ENCODE data around the gene RPLP1. TPM values are rescaled to one million over a fixed set of nuclear protein-coding genes. Genes with fewer than 3 reads are reported as not detected.

RPLP1 gene
- total RNA-seq, 1 donor = 922 TPM

DNA sequence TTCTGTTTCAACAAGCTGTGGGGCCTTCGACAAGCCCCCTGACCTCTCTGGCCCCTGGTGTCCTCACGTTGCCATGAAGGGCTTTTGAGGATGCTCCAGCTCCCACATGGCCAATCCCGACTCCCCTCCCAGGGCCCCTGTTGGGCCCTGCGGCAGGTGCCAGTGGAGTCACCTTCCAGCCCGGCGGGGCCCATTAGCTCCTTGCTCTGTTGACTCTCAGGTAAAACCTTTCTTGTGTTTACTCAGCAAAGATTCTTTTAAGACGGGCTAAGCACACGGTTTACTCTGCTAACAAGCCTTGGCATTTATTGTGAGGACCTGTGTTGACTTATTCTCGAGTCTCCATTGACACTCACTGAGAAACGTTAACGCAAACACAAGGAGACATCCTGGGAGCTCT is 15.0 kb downstream of the RPLP1 start:
- DNase-seq (ENCODE audit: low read depth in 2 of 3, low spot score in 2 of 3) = no peak

DNA sequence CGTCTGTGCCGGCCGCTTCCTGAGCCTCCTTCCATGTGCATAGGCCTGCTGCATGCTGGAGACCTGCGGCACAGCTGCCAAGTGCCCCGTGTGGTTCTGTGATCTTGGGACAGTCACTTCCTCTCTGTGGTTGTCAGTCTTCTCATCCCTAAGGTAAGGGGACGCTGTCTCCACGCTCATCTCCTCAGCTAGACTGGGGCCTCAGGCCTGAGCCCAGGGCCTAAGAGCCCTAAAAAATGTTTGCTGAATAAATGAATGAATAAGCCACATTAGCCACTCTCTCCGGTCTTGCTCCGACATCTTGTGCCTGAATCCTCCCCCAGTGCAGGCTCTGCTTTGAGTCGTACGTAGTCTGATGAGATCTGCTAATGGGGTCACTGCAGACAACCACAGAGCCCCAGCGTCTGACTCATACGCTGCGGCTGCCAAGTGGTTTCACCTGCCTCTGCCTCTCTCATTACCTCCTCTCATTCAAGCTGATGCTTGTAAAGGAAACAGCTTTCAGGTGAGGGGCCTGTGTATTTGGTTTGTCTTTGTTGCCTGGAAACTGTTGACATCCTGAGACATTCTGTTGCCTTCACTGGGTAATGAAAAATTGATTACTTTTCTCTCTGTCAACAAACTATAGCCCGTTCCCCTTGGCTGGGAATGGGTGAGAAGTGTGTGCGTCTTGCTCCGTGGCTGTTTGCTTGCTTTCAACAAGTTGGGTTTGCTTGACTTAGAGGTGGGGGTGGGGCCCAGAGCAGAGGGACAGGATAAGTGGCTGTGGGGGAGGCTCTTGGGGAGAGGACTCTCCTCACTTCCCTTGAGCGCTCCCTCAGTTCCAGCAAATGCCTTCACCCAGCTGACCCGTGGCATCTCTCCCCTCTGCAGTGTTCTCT is 15.9 kb downstream of the RPLP1 start:
- DNase-seq (ENCODE audit: low read depth in 2 of 3, low spot score in 2 of 3) = peak in 2 of 3 donors; percentile 40 to 74

DNA sequence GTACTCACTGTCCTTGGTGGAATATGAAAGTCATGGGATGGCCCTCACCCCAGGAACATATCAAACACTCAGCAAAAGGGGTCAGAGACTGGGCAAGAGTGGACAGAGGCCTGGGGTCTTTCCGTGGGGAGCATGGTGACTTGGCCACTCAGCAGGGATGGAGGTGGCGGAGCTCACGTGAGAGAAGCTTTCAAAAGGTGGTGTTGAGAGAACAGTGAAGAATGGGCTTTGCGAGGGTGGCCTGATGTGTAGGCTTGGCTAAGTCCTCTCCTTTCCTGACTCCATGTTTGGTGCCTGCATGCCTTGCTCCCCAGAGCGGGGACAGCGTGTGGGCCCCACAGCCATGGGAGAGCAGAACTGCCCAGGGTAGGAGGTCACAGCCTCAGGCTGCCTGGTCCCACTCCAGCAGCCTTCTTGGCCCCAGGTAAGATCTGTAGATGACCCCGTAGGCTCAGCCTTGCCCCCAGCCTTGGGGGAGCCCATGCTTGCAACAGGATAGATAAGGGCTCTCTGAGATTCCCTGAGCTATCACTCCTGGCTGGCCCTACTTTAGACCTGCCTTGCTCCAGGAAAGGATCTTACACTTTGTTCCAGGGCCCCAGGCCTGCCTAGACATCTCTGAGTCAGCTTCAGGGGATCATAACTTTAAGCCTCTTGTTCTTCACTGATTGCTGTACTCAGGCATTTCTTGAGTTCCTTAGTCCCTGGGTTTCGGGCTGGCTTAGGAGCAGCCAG is 17.0 kb downstream of the RPLP1 start:
- no peak for DNase-seq (ENCODE audit: low read depth in 2 of 3, low spot score in 2 of 3)

DNA sequence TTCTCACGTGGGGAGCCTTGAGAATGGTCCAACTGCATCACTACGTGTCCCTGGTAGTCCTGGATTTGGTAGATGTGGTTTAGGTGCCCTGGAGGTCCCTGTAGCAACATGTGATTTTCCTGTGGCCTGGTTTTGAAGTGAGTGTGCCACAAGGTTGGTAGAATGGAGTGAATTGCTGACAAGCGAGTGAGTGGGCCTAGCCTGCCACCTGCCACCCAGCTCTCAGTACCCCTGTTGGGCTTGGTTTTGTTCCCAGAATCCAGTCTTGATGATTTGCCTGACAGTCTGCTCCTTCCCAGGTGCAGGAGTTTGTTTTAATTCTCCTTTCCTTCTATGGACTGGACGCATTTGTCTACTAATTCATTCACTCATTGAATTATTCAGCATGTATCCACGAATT is 19.4 kb downstream of the RPLP1 start:
- no peak for DNase-seq (ENCODE audit: low read depth in 2 of 3, low spot score in 2 of 3)

DNA sequence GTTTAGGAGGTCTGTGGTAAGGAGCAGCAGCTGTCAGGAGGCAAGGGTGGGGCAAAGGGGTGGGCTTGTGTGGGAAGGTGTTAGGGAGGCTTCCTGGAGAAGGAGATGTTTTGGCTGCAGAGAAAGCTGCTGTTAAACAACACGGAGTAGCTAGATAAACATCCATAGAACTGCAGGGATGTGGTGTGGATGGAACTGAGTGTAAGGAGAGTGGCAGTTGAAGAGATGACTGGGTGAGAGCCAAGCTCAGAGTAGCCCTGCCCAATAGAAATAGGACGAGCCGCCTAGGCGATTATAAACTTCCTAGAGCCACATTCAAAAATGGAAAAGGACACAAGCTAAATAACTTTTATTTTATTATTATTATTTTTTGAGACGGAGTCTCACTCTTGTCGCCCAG is 19.9 kb downstream of the RPLP1 start:
- no peak for DNase-seq (ENCODE audit: low read depth in 2 of 3, low spot score in 2 of 3)

DNA sequence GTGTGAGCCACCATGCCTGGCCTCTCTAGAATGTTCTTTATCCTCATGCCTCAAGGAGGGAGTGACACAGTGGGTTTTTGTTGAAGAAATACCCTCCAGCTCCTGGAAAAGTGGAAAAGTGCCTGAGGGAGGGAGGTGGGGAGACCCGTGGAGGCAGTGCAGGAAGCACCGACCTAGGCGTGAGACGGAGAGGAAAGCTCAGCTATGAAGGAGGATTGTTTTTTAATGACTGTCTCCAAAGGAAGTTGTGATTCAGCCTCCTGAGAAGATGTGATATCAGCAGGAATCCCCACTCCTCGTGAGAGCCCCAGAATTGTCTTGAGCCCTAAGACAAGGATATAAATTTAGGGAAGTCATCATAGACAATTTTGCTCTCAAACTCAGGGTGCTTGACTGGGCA is 21.7 kb downstream of the RPLP1 start:
- DNase-seq (ENCODE audit: low read depth in 2 of 3, low spot score in 2 of 3) = no peak

DNA sequence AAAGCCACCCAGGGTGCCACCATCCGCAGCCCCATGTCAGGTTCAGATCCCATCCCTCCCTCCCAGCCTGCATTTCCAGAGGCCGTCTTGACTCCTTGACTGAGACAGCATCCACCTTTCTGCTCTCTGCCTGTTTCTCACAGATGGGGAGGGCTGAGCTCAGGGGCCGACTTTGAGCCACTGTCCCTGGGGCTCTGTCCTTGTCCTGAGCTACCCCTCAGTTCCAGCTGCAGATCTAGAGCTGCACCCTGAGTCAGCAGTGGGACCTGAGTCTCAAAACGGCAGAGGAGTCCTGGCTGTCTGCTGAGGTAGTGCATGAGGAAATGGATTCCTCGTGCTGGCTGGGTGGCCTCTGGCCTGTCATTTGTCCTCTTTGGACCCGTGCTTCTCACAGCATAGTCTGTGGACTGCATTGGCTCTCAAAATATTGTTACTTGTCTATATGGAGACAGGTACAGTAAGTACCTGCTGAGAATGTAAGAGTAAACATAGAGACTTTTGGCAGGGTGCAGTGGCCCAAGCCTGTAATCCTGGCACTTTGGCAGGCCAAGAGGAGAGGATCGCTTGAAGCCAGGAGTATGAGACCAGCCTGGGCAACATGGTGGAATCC is 22.3 kb downstream of the RPLP1 start:
- no peak for DNase-seq (ENCODE audit: low read depth in 2 of 3, low spot score in 2 of 3)

DNA sequence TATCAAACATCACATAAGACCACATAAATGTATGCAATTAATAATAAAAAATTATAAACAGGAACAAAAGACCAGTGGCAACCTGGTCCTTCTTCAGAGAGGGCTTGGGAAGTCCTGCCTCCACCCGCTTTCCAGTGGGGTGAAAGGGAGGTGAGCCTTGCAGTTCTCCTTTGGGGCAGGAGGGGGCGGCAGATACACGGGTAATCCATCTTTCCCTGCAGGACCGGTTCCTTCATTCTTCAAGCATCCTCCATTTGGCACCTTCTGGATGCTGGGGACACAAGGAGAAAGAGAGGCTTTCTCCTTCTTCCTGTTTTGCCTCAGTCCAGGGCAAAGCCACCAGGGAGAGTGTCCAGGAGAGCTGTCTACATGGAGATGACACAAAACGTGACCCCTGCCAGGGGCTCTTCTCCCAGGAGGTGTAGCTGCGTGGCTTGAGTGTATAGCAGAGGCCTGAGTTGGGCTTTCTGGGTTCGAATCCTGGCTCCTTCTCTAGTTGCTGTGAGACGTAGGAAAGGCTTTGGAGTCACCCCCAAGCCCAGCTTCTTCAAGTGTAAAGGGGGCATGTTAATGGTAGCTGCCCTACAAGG is 23.2 kb downstream of the RPLP1 start:
- peak in 2 of 3 donors; percentile 53 to 71 for DNase-seq (ENCODE audit: low read depth in 2 of 3, low spot score in 2 of 3)

DNA sequence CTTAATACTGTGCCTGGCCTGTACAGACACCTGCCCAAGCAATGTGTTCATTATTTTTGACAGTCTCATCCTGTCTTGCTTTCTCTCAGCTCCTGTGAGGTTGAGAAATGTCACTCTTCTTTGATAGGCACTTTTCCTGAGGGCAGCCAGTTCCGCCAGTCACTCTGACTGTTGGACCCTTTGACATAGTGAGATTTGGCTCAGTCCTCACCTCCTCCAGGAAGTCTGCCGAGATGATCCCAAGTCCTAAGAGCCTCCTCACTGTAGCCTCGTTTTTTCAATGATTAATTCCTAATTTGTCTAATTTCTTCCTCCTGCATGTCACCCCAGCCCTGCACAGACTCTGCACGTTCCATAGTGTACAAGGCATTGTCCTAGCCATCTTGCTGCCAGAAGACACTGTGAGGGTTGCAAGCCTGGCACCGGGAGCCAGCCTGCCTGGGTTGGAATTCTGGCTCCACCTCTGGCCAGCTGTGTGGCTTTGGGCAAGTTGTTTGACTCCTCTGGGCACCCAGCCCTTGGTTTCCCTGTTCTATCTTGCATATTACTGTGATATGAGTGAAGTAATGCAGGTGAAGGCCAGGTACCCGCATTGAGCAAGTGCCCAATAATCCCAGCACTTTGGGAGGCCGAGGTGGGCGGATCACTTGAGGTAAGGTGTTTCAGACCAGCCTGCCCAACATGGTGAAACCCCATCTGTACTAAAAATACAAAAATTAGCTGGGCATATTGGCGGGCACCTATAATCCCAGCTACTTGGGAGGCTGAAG is 24.3 kb downstream of the RPLP1 start:
- no peak for DNase-seq (ENCODE audit: low read depth in 2 of 3, low spot score in 2 of 3)

DNA sequence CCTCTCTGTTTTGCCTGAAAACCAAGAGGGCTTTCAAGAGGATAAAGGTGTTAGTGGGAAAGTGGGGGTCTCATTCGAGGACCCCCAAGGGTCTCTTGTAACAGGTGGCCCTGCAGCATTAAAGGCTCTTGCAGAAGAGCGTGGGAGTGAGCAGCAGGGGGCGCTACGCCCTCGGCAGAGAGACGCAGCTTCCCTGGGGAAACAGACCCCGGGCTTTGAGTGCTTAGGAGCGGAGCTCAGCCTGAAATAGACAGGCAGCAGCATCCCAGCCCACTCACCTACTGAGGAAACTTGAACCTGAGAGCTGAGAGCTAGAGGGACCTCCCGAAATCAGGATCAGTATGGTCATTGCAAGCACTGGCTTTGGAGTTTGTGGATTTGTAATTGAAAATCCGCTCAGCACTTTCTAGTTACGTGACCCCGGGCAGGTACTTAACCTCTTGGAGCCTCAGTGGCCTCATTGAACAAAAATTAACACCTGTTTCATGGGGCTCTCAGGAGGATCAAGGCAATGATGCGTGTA is 25.7 kb downstream of the RPLP1 start:
- DNase-seq (ENCODE audit: low read depth in 2 of 3, low spot score in 2 of 3) = peak in 2 of 3 donors; percentile 50

DNA sequence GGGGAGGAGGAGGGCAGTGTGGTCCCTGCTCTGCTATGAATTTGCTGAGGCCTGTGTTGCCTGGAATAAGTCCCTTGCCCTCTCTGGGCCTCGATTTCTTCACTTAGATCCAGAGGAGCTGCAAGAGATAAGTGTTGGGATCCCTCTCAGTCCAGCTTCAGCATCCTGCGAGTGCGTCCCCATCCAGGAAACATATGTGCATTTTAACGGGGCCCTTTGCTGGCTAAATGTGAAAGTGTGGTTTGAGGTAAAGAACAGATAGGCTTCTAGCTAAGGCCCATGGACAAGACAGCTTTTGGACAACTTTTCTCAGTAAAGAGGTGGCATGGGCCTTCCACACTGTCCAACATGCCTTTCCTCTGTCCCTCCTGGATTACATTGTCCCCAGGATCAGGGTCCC is 26.5 kb downstream of the RPLP1 start:
- DNase-seq (ENCODE audit: low read depth in 2 of 3, low spot score in 2 of 3) = peak in 1 of 3 donors; percentile 33

DNA sequence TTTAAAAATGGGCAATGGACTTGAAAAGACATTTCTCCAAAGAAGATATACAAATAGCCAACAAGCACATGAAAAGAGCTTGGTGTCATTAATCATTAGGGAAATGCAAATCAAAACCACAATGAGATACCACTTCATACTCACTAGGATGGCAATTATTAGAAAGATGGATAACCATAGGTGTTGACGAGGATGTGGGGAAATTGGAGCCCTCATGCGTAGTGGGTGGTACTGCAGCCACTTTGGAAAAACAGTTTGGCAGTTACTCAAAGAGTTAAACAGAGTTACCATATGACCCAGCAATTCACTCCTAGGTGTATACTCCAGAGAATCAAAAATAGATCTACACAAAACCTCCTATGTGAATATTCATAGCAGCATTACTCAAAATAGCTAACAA is 27.4 kb downstream of the RPLP1 start:
- no peak for DNase-seq (ENCODE audit: low read depth in 2 of 3, low spot score in 2 of 3)

DNA sequence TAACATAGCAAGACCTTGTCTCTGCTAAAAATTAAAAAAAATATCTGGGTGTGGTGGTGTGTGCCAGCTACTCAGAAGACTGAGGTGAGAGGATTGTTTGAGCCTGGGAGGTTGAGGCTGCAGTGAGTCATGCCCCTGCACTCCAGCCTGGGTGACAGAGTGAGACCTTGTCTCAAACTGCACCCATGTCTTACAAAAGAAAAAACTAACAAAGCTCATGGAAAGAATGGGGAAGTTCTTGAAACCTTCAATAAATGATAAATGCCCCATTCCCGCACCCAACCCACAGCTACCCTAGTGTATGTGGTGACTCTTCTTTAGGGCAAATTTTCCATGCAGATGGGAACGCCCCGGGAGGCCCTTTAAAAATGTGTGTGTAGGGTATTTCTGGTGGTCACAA is 28.3 kb downstream of the RPLP1 start:
- peak in 1 of 3 donors; percentile 40 for DNase-seq (ENCODE audit: low read depth in 2 of 3, low spot score in 2 of 3)

DNA sequence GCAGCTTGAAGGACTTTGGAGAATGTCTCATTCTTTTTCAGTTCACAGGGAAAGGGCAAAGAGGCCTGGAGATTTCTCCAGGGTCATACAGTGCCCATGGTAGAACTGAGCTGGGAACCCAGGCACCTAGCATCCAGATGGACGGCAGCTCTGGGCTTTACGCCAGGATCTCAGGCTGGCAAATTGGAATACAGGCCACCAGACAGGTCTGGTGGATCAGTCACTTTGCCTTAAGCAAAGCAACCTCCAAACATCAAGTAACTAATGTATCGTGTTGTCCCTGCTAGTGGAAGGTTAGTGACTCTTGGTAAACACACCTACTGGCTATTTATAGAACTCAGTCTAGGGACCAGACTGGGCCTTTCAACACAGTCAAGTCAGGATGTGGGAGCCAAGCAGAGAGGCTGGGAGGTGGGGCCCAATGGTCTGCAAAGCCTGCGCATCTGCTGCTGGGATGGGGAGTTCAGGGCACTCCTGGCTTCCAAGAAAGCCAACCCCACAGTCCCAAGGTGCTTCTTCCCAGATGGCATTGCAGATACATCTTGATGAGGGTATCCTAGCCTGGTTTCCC is 30.2 kb downstream of the RPLP1 start:
- DNase-seq (ENCODE audit: low read depth in 2 of 3, low spot score in 2 of 3) = no peak

DNA sequence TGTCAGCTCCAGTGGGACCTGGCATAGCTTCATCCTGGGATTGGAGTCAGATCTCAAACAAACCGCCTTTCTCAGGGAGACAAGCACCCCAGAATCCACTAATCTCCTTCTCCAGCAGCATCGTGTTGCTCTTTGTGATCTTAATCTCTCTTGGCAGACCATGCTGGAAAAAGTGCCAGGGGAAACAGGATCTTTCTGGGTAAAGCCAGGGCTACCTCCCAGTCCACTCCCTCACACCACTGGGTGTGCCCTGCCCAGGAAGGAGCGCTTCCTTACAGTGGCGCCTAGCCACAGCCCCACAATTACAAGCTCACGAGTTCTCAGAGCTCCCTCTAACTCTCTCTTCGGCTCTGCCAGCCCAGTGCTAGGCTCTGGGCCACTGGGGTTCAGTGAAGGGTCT is 32.2 kb downstream of the RPLP1 start:
- no peak for DNase-seq (ENCODE audit: low read depth in 2 of 3, low spot score in 2 of 3)

DNA sequence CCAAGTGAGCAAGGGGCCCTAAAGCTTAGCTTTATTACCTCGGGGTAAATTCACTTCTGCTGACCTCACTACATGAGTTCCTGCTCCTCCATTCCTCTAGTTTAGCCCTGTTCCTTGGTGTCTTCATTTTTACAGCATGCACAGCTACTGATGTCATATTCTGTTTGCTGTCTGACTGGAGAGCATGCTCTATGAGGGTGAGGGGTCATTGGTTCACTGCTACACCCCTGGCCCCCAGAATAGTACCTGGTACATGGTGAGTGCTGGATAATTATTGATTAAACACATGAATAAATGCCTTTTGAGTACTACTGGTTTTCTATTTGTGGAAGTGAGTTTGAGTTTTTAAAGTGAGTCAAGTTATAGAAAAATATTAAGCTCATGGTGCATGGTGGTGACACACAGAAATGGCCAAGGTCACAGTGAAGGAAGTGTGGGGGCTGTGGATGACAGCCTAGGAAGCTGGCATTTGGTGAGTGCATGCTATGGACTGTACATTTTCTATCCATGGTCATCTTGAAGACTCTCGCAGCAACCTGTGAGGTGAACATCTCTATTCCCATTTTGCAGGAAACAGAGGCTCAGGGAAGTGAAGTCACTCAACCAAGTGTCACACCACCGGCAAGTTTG is 34.0 kb downstream of the RPLP1 start:
- DNase-seq (ENCODE audit: low read depth in 2 of 3, low spot score in 2 of 3) = no peak

DNA sequence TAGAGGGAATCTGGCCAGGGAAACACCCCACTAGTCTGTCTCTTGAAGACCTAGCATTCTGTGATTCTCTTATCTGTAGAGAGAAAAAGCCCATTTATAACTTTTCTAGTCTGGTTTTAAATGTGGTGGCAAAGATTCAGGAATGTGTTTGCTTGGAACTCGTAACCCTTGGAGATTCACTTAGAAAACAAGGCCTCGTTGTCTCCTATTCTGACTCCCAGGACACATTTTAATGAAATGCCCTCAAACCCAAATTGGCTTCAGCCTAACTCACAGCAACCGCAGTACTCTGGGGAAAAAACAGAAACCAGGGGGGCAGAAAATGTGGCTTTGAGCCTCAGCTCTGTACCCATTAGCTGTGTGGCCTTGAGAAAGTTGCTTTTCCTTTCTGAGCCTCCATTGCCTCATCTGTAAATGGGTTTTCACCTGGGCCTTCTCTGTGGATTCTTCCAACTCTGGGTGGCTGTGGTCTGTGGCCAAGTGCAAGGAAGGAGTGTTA is 36.5 kb downstream of the RPLP1 start:
- DNase-seq (ENCODE audit: low read depth in 2 of 3, low spot score in 2 of 3) = no peak

DNA sequence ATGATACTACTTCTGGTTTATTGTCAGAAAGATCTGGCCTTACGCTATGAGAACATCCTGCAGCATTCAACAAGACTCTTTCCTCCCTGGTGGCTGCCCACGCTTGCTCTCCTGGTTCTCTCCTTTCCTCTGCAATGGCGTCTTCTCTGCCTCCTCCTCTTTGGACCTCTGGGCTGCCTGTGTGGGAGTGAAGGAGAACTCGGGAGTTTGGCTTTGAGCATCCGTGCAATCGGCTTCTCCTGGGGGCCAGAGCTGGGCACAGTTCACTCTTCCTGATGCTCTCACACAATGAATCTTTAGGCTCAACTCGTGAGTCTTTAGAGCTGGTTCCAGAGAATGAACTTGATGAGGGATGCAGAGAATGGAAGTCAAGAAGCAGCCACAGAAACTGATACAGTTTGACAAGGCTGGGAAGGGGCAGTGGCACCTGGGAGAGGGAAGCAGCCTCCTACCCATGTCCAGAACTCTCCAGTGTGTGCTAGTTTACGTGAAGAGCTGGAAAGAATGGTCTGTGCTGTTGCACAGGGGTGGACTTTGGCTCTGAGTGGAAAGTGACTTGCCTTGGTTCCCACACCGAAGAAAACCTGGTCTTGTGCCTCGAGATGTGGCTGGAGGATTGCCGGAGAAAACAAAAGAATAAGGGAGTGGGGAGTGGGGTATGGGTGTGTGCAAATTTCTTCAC is 37.9 kb downstream of the RPLP1 start:
- DNase-seq (ENCODE audit: low read depth in 2 of 3, low spot score in 2 of 3) = no peak

DNA sequence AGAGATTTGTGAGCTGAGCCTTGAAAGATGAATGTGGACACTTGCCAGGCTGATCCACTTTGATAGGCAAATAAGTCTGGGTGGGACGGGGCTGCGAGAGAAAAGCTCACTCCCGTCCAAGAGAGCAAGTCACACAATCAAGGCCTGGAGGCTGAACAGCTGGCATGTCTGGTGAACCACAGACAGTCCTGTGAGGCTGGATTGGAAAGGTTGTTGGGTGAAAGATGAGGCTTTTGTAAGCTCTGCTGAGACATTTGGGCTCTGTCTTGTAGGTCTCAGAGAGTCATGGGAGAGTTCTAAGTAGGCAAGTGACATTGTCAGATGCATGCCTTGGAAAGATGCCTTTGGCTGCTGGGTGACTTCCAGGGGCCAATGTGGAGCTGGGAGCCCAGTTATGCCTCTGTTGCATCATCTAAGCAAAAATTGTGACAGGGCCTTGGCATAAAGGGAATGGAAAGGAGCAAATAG is 38.5 kb downstream of the RPLP1 start:
- no peak for DNase-seq (ENCODE audit: low read depth in 2 of 3, low spot score in 2 of 3)
